ENCODE measurements around the gene EHF.

Gene EHF

GRCh38 chr11:34620820-34621792 is at the start of gene EHF:
TSS of gene EHF (plus strand) at chr11:34621093. CDS start at chr11:34642631, 21,538 bp downstream.
- no peak for TF ChIP-seq CTCF (conservative IDR thresholded peaks at IDR 0.05; ENCODE audit: control insufficient read depth, insufficient read depth, low read depth, low read length)

GRCh38 chr11:34573537-34573936 is 47.4 kb upstream of the EHF start:
- no peak for TF ChIP-seq CTCF (conservative IDR thresholded peaks at IDR 0.05; ENCODE audit: control insufficient read depth, insufficient read depth, low read depth, low read length)

More at GRCh38 chr11:34620820-34621792, at the start of gene EHF:
- no peak for DNase-seq (ENCODE audit: low read depth)
- H3K4me3 ChIP-seq (ENCODE audit: control insufficient read depth, low read depth, low read length): no peak within 1 kb of the TSS

GRCh38 chr11:34575261-34575660 is 45.6 kb upstream of the EHF start:
- H3K4me3 ChIP-seq (ENCODE audit: control insufficient read depth, low read depth, low read length): no peak overlapping the region
- DNase-seq (ENCODE audit: low read depth): no peak
- no peak for TF ChIP-seq CTCF (conservative IDR thresholded peaks at IDR 0.05; ENCODE audit: control insufficient read depth, insufficient read depth, low read depth, low read length)

More at GRCh38 chr11:34573537-34573936, 47.4 kb upstream of the EHF start:
- no peak for DNase-seq (ENCODE audit: low read depth)
- H3K4me3 ChIP-seq (ENCODE audit: control insufficient read depth, low read depth, low read length): no peak overlapping the region

- H3K4me3 ChIP-seq (ENCODE audit: control insufficient read depth, low read depth, low read length): no peak overlapping the region
- no peak for DNase-seq (ENCODE audit: low read depth)
- no peak for TF ChIP-seq CTCF (conservative IDR thresholded peaks at IDR 0.05; ENCODE audit: control insufficient read depth, insufficient read depth, low read depth, low read length)
Observed at GRCh38 chr11:34575671-34576070, 45.2 kb upstream of the EHF start.

- DNase-seq (ENCODE audit: low read depth): no peak
- TF ChIP-seq CTCF (conservative IDR thresholded peaks at IDR 0.05; ENCODE audit: control insufficient read depth, insufficient read depth, low read depth, low read length): no peak
- H3K4me3 ChIP-seq (ENCODE audit: control insufficient read depth, low read depth, low read length): no peak overlapping the region
Observed at GRCh38 chr11:34576331-34576730, 44.6 kb upstream of the EHF start.

GRCh38 chr11:34583818-34584217 is 37.1 kb upstream of the EHF start:
- no peak overlapping the region for H3K4me3 ChIP-seq (ENCODE audit: control insufficient read depth, low read depth, low read length)
- no peak for TF ChIP-seq CTCF (conservative IDR thresholded peaks at IDR 0.05; ENCODE audit: control insufficient read depth, insufficient read depth, low read depth, low read length)
- DNase-seq (ENCODE audit: low read depth): no peak

Data from fibroblast of mammary gland (primary cell).